Activated gamma-delta T cell (primary cell): ENCODE results near the gene OVCA2.

Experiments used
- DNase-seq: peaks from one replicate; lab custom pipeline; 2025; lab: John Stamatoyannopoulos, UW

The OVCA2 gene

DNA sequence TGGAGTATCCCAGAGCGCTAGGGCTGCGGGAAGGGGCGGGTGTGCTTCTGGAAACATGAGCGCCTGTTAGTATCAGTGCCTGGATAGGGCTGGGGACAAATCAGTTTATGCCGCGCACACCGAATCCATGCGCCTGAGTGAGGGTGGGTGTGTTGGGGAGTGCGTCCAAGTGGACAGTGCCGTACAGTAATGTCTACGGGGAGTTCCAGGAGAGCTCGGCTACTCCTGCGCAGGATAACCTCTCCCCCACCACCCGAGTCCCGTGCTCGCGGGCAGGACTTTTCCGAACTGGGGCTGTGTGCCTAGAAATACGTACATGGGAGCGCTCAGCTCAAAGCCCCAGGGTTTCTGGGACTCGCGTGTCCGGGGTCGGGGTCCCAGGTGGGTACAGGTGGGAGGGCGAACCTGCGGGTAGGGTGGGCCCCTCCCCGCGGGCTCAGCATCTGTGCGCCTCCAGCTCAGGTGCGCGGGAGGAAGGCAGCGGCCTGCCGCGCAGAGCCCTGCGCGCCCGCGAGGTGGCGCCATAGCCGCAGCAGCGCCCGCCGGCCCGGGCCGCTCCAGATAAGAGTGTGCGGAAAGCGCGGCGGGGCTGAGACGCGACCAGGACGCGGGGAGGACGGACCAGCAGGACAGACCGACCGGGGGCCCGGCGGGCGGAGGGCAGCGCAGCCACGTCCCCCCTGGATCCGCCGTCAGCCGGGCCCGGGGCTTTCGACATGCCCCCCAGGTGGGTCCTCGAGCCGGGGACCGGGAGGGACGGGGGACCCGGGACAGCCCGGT lies 12.9 kb downstream of the OVCA2 start, which contains the start of gene HIC1:
Gene HIC1 (plus strand): TSS at position 592 of the 780 bp plus-strand sequence. CDS start 1,588 bp downstream, outside the sequence.
- DNase-seq = peak; percentile 58

DNA sequence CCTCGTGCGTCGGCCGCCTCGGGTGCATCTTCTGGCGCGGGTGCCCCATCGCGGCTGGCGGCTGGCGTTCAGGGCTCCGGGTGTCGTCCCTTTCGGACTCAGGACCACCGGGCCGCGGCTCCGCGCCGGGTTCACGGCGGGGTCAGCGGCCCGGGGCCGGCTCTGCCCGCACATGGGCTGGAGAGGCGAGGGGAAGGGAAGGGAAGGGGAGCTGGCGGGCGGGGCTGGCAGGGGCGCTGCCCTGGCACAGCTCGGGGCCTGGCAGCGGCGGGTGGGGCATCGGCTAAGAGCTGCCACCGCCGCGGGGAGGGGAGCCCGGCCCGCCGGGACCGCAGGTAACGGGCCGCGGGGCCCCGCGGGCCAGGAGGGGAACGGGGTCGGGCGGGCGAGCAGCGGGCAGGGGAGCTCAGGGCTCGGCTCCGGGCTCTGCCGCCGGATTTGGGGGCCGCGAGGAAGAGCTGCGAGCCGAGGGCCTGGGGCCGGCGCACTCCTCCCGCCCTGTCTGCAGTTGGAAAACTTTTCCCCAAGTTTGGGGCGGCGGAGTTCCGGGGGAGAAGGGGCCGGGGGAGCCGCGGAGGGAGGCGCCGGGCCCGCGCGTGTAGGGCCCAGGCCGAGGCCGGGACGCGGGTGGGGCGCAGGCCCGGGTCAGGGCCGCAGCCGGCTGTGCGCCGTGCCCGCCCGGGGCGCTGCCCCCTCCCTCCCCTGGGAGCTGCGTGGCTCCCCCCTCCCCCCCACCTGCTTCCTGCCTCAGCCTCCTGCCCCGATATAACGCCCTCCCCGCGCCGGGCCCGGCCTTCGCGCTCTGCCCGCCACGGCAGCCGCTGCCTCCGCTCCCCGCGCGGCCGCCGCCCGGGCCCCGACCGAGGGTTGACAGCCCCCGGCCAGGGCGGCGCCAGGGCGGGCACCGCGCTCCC lies 13.7 kb downstream of the OVCA2 start:
- DNase-seq = no peak

DNA sequence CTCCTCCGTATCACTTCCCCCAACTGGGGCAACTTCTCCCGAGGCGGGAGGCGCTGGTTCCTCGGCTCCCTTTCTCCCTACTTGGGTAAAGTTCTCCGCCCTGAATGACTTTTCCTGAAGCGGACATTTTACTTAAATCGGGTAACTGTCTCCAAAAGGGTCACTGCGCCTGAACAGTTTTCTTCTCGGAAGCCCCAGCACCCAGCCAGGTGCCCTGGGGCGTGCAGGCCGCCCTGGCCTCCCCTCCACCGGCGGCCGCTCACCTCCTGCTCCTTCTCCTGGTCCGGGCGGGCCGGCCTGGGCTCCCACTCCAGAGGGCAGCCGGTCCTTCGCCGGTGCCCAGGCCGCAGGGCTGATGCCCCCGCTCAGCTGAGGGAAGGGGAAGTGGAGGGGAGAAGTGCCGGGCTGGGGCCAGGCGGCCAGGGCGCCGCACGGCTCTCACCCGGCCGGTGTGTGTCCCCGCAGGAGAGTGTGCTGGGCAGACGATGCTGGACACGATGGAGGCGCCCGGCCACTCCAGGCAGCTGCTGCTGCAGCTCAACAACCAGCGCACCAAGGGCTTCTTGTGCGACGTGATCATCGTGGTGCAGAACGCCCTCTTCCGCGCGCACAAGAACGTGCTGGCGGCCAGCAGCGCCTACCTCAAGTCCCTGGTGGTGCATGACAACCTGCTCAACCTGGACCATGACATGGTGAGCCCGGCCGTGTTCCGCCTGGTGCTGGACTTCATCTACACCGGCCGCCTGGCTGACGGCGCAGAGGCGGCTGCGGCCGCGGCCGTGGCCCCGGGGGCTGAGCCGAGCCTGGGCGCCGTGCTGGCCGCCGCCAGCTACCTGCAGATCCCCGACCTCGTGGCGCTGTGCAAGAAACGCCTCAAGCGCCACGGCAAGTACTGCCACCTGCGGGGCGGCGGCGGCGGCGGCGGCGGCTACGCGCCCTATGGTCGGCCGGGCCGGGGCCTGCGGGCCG lies 14.7 kb downstream of the OVCA2 start:
- DNase-seq = no peak

DNA sequence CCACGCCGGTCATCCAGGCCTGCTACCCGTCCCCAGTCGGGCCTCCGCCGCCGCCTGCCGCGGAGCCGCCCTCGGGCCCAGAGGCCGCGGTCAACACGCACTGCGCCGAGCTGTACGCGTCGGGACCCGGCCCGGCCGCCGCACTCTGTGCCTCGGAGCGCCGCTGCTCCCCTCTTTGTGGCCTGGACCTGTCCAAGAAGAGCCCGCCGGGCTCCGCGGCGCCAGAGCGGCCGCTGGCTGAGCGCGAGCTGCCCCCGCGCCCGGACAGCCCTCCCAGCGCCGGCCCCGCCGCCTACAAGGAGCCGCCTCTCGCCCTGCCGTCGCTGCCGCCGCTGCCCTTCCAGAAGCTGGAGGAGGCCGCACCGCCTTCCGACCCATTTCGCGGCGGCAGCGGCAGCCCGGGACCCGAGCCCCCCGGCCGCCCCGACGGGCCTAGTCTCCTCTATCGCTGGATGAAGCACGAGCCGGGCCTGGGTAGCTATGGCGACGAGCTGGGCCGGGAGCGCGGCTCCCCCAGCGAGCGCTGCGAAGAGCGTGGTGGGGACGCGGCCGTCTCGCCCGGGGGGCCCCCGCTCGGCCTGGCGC lies 15.4 kb downstream of the OVCA2 start:
- DNase-seq = no peak

DNA sequence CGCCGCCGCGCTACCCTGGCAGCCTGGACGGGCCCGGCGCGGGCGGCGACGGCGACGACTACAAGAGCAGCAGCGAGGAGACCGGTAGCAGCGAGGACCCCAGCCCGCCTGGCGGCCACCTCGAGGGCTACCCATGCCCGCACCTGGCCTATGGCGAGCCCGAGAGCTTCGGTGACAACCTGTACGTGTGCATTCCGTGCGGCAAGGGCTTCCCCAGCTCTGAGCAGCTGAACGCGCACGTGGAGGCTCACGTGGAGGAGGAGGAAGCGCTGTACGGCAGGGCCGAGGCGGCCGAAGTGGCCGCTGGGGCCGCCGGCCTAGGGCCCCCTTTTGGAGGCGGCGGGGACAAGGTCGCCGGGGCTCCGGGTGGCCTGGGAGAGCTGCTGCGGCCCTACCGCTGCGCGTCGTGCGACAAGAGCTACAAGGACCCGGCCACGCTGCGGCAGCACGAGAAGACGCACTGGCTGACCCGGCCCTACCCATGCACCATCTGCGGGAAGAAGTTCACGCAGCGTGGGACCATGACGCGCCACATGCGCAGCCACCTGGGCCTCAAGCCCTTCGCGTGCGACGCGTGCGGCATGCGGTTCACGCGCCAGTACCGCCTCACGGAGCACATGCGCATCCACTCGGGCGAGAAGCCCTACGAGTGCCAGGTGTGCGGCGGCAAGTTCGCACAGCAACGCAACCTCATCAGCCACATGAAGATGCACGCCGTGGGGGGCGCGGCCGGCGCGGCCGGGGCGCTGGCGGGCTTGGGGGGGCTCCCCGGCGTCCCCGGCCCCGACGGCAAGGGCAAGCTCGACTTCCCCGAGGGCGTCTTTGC lies 16.2 kb downstream of the OVCA2 start:
- DNase-seq = no peak

DNA sequence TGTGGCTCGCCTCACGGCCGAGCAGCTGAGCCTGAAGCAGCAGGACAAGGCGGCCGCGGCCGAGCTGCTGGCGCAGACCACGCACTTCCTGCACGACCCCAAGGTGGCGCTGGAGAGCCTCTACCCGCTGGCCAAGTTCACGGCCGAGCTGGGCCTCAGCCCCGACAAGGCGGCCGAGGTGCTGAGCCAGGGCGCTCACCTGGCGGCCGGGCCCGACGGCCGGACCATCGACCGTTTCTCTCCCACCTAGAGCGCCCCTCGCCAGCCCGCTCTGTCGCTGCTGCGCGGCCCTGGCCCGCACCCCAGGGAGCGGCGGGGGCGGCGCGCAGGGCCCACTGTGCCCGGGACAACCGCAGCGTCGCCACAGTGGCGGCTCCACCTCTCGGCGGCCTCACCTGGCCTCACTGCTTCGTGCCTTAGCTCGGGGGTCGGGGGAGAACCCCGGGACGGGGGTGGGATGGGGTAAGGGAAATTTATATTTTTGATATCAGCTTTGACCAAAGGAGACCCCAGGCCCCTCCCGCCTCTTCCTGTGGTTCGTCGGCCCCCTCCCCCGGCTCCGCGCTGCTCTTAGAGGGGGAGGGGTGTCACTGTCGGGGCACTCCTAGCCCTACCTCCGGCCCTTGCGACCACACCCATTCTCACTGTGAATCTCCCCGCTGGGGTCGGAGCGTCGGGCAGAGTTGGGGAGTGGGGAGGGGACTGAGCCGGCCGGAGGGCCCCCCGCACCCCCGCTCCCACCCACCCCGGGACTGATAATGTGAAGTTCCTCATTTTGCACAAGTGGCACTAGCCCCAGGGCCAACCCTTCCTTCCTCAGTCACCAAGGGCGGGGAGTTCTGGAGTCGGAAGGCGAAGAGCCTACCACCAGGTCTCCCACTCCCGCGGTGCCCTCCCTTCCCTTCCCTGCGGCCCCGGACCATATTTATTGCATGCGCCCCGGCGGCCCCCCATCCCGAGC lies 17.0 kb downstream of the OVCA2 start:
- peak; percentile 29 for DNase-seq

DNA sequence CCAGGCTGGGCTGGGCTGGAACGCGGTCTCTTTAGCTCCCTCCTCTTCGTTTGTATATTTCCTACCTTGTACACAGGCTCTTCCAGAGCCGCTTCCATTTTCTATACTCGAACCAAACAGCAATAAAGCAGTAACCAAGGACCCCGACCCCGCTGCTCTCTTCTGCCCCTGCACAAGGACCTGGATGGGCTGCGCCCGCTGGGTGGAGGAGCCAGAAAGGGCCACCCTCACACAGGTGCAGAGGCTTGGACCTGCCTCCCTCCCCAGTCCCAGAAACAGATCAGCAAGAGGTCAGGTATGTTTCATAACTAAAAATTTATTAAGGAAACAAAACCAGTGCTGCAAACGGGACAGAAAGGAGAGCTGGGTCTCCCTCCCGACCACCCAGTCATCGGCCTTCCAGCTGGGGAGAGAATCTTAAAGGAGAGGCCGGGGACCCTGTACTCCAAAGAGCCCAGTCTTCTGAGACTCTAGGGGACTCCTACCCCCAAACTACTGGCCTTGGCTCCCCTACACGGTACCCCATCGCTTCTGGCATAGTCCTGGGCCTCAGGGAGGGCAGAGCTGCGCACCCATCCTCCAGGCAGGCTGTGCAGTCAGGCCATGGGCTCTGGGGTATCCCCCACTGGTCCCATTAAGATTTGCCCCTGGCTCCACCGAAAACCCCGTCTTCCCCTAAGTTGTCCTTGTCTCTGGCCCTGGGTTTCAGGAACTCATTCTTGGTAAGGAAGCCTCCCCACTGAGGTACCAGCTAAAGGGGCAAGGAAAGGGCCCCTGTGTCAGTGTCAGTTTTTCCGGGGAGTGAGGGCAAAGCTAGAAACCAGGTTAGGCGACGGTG lies 17.9 kb downstream of the OVCA2 start:
- DNase-seq = no peak

DNA sequence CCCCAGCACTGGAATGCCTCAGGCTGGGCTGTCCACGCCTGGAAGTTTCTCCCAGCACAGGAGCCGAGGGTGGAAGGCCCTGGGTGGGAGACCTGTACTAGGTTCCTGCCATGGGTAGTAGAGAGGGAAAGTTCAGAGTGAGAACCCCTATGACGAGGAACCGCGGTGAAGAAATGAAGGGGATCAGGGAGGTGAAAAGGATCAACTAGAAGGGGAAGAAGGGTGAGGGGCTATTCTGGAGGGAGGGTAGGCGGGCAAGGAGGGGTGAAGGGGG lies 18.5 kb downstream of the OVCA2 start:
- DNase-seq = no peak

DNA sequence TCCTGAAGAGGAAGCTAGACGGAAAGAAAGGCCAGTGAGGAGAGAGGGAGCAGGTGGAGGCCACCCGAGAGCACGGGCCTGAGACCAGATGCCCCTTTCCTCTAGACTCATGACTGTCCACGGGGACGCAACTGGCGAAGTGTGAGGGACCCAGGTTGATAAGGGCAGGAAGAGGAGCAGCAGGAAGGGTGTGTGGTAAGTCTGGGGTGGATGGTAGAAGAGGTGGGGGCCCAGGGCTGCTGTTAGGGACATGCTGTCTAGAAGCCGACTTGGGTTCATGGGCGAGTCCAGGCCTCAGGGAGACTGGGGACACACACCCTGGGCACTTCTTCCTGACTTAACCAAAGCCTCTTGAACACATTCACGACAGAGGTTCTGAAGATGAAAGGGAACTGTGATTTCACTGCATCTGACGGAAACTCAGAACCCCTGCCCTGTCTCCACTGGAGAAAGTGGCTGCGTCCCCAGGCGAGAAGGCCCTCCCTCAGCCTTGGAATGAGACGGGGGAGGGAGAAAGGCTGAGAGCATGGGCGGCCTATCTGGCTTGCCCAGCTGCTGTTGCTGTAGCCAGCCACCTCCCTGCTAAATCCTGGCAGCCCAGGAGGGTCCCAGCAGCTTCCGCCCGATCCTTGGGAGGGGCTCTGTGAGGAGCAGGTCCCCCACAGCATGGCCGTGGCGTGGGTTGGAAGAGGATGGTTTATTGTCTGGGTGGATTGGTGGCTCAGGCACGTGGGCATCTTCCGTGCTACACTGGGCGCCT lies 19.0 kb downstream of the OVCA2 start:
- no peak for DNase-seq

DNA sequence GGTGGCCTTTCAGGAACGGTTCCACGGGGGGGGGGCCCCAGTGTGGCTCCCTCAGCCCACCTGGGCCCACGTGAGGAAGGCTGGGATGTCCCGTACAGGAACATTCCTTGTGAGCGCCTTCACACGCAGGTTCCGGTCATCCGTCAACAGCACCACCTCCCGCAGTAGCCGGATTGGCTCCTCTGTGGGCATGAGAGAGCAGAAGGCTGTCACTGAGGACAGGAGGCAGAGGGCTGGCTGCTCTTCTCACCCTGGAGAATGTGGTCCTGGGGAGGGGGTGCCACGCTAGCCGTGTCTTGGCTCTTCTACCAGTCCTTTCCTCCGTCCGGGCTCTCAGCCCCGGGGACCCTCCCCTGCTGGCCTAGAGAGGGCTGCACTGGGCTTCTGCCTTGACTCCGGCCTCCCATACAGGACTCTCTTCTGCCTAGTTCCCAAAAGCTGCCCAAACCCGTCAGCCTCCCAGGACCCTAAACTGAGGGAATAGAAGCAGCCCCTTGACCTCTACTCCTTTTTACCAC lies 19.7 kb downstream of the OVCA2 start:
- no peak for DNase-seq

DNA sequence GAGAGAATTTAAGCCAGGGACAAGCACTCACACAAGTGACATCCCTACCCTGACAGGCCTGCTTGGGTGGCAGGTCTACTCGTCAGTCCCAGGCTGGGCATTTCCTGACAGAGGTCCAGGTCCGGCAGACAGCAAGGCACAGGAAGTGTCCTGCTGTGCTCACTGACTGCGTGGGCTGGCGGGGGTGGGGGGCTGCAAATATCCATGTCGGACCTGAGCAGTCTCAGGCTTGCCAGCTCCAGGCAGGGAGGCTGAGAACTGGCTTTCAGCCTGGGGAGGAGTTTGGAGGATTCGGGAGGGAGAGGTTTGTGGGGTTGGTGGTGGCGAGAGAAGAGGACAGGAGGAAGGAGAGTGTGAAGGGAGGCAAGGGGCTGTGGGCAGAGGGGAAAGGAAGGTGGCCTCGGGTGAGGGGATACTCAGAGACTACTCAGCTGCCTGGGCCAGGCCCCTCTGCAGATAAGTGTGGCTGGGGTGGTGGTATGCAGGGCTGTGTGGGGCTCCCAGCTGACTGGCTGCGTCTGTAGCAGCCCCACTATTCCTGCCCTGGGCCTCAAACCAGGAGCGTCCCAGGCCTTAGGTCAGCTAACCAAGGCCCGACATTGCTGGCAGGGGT lies 20.9 kb downstream of the OVCA2 start:
- DNase-seq = no peak

DNA sequence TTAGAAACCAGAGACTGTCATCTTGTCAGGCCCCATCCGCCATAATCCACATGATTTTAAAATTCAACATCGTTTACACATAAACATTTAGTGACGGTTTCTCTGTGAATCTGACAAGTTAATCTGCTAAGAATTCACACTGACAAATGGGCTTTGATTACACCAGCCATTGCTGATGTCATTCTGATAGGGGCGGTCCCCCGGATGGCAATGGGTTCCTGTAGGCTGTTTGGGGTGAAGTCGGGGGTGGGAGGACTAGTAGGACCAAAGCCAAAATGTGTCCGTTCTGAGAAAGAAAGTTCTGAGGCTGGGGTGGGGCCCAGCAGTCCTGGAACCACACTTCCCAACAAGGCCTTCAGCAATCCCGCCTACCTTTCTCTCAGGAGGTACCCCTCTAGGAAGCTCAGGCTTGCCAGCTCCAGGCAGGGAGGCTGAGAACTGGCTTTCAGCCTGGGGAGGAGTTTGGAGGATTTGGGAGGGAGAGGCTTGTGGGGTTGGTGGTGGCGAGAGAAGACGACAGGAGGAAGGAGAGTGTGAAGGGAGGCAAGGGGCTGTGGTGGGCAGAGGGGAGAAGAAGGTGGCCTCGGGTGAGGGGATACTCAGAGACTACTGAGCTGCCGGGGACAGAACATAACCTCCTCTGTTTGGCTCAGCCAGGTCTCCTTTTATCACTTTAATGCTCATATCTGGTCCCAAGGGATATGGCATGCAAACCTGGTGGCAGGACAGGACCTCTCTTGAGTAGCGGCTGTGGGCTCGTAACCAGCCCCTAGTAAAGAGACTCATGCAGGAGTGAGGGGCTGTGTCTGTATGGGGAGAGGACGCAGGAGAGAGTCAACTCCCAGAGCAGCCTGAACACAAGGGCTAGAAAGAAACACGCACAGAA lies 21.7 kb downstream of the OVCA2 start:
- no peak for DNase-seq

DNA sequence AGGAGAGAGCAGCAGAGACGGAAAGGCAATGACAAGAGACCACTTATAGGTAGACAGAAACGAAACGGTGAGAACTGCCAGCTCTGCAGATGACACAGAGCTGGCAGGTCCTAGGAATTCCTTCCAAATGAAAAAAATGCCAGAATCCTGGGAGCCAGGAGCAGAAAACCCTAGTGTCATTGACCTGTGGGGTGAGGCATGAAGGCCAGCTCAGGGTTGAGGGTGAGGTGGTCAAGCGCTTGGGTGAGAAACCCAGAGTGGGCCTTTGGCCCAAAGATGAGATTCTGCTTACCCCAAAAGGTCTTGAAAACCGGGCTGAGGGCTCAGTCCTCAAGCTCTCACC lies 22.3 kb downstream of the OVCA2 start:
- no peak for DNase-seq

DNA sequence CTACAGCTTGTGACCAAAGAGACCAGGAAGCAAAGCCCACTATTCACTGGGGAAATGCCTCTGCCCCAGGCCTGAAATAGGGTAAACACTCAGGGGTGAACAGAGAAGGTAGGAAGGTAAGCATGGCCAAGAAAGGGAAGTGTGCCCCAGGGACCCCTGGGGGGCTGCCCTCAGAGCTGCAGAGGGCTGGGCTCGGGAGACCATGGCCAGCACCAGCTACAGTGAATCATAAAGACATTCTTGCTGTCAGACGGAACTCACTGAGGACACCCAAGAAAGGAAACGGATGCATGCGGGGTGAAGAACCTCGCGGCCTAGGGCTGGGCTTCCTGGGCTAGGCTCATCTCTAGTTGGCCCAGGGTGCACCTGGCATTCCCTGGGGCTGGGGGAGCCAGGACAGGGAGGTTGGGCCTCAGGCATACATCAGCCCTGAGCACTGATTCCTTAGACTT lies 22.7 kb downstream of the OVCA2 start:
- DNase-seq = no peak

DNA sequence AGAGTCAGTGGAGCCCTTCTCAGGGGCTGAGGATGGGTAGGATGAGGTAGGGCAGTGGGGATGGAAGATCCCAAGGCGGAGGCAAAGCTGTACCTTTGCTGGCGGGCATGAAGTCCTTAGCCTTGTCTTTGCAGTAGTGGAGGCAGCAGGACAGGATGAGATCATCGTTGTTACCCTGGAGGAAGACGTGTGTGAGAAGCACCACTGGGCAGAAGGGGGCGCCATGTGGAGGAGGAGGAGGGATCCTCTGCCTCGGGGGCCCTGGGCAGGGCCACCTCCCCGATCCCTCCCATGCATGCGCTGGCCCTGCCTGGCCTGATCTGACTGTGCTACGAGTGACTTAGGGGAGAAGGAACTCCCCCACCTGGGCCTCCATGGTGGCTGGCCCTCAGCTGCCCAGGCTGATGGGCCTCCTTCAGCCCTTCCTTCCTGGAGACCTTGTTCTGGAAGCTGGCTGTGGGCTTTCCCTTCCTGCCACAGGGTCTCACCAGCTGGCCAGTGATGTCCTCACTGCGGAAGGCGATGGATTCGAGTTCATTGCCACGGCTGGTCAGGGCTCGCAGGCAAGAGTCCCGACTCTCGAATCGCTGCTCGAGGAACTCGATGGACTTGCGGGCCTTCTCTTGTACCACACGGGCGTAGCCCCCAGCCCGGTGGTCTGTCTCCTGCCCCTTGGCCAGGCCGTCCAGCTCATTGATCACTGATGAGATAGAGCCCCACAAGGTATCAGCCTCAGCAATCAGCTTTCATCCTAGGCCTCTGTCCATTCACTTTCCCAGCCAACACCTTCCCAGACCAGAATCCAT lies 23.4 kb downstream of the OVCA2 start:
- no peak for DNase-seq
